GM10266 (cell line): ENCODE data around the gene GOLGA6L10.
"Not testable (repeated sequence)": the region's sequence is repeated elsewhere in the genome, so short reads cannot be mapped to it uniquely, and the experiment has no call there.

Experiments
- DNase-seq: peaks from one replicate; pipeline ENCODE4 v3.0.0; 2012; ENCODE audit errors: extremely low spot score
- TF ChIP-seq, protein P1 (sequence below): IDR thresholded peaks from 2 replicates; pipeline ENCODE4 v1.5.1; 2012; ENCODE audit warnings: mild to moderate bottlenecking, low read depth; ENCODE audit not compliant: control insufficient read depth, insufficient read depth; ENCODE audit errors: missing control alignments

GOLGA6L10 gene, protein sequence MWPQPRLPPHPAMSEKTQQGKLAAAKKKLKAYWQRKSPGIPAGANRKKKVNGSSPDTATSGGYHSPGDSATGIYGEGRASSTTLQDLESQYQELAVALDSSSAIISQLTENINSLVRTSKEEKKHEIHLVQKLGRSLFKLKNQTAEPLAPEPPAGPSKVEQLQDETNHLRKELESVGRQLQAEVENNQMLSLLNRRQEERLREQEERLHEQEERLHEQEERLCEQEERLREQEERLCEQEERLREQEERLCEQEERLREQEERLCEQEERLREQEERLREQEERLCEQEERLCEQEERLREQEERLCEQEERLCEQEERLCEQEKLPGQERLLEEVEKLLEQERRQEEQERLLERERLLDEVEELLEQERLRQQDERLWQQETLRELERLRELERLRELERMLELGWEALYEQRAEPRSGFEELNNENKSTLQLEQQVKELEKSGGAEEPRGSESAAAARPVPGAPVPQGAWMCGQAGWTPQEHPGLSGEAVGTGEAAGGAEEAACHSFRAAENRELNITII

DNA sequence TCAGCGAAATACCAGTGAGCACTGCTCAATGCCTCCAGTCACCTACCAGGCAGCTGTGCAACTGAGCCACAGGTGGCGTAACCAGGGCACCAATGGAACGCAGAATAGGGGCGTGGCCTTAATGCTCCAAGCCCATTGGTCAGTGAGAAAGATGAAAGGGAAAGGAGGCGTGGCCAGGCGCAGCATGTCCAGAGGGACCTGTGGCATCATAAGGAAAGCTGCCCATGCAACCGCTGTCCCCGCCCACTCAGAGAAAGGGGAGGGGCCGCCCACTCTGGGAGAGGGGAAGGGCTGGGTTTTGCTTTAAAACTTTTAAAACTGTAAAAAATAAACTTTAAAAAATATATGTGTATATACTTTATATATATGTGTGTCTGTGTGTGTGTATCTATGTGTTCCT lies at the start of gene GOLGA6L10:
Gene GOLGA6L10, minus strand, starts transcription at position 101 of the 400 bp plus-strand sequence. Its CDS starts 100 bp downstream, at position 1.
- DNase-seq = not testable (repeated sequence)

DNA sequence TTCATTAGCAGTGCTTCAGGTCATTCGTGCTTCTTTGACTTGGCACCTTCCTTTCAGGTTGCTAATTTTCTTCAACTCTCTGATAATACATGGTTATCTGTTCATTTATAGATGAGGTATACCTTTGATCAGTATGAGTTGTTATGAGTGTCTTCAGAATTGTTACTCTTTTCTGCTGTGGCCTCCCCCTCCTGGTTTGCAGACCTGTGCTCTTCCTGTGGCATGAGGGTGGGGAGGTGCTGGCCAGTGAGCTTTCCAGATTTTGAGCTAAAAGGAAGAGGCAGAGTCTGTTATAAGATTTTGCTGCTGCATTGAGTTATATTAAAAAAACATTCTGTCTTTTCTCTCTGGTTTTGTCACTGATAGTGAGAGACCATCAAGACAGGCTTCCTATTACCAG lies 49.5 kb upstream of the GOLGA6L10 start:
- TF ChIP-seq, protein P1, sequence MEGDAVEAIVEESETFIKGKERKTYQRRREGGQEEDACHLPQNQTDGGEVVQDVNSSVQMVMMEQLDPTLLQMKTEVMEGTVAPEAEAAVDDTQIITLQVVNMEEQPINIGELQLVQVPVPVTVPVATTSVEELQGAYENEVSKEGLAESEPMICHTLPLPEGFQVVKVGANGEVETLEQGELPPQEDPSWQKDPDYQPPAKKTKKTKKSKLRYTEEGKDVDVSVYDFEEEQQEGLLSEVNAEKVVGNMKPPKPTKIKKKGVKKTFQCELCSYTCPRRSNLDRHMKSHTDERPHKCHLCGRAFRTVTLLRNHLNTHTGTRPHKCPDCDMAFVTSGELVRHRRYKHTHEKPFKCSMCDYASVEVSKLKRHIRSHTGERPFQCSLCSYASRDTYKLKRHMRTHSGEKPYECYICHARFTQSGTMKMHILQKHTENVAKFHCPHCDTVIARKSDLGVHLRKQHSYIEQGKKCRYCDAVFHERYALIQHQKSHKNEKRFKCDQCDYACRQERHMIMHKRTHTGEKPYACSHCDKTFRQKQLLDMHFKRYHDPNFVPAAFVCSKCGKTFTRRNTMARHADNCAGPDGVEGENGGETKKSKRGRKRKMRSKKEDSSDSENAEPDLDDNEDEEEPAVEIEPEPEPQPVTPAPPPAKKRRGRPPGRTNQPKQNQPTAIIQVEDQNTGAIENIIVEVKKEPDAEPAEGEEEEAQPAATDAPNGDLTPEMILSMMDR = no peak
- no peak for DNase-seq

DNA sequence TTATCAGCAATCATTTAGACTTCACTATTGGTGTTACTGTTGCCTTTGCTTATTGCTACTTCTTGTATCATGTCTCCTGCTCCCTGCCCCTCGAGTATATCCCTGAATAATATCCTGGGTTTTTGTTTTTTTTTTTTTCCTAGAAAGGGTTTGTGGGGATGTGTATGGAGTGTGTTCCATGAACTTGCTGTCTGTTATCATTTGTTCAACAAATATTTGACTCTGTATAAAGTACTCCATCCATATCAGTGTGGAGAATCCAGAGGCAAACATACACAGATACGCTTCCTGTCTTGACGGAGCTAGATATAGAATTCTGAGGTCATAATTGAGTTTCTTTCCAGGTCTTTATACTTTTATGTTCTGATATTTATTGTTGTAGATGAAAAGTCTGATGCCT lies 48.5 kb upstream of the GOLGA6L10 start:
- TF ChIP-seq, protein P1 = no peak
- no peak for DNase-seq

DNA sequence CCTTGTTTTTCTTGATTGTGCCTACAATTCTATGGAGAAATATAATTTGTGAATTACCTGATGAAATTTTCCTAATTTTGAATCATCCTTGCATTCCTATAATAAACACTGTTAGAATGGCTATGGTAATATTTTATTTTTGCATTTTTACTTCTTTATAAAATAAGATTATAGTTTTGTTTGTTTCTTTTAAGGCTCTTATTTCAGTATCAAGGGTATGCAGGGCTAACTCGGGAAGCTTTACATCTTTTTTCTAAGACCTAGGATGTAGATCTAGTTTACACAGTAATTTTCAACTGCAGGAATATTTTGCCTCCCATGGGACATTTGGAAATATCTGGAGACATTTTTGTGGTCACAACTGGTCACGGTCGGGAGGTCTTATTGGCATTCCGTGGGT lies 46.5 kb upstream of the GOLGA6L10 start:
- DNase-seq = not testable (repeated sequence)

DNA sequence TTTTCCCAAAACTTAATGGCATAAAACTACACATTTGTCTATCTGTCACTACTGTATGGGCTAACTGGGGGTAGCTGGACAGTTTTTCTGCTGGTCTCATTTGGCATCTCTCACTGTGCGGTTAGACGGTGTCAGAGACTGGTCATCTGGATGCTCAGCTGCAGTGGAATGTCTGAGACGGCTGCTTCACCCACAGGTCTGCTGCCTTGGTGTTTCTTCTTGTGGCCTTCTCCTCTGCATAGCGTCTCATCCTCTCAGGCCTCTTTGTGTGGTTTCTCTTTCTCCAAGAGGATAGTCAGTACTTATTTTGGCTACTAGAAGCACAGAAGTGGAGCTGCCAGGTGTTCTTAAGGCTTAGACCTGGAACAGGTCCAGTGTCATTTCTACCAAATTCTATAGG lies 44.4 kb upstream of the GOLGA6L10 start:
- DNase-seq = no peak

DNA sequence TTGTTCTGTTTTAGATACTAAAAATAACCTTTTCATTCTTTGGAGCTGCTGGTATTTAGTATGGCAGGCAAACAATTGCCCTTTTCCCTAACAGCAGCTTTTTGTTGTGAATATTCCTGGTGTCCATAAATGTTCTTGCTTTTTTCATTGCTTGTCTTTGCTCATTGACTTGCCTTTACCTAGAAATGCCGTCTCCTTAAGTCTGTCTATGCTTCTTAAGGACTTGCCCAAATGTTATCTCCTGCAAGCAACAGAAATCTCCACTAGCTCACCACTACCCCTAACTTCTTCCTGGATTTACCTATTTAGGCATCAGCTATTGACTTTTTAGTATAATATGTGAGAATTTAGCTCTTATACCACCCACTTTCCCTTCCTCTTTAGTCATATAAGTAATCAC lies 42.8 kb upstream of the GOLGA6L10 start:
- not testable (repeated sequence) for DNase-seq

More for the DNA sequence above, 44.4 kb upstream of the GOLGA6L10 start:
- TF ChIP-seq, protein P1 = no peak

DNA sequence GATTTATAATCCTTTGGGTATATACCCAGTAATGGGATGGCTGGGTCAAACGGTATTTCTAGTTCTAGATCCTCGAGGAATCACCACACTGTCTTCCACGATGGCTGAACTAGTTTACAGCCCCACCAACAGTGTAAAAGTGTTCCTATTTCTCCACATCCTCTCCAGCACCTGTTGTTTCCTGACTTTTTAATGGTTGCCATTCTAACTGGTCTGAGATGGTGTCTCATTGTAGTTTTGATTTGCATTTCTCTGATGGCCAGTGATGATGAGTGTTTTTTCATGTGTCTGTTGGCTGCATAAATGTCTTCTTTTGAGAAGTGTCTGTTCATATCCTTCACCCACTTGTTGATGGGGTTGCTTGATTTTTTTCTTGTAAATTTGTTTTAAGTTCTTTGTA lies 40.9 kb upstream of the GOLGA6L10 start:
- DNase-seq = not testable (repeated sequence)

DNA sequence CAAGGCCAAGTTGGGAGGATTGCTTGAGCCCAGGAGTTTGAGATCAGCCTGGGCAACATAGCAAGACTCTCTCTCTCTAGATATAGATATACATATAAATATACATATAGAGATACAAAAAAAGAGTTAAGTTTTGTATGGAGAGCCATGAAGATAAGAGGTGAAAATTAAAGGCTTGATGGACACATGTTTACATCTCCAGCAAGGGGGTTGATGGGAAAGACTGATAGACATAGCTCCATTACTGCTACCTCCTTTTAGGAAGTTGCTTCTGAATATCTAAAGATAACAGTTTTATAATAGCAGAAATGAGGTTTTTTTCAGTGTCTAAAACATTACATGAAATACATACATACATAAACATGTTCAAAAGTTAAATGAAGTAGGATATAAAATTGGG lies 37.9 kb upstream of the GOLGA6L10 start:
- DNase-seq = not testable (repeated sequence)

DNA sequence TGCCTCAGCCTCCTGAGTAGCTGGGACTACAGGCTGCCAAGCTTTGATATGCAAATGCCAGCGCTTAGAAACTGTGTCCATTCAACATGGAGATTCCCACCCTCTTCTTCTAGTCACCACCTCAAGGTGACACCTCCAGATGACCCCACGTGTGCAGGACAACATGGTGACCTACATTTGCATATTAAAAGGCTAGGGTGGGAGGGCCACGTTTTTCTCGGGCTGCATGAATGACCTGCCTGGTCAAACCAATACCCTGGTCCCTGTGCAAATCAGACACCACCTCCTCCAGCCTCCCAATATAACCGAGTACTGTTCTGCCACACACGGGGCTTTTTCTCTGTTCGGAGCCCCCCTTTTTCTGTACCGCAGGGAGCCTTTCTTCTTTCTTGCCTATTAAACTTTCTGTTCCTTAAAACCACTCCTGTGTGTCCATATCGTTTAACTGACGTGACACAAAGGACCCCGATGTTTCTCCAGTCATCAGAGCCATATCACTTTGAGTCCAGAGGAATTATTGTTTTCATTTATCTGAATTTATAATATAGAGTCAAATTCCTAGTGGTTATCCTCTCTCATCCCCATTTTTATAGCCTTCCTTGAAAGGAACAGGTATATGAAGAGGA lies 32.2 kb upstream of the GOLGA6L10 start:
- peak; percentile 2 for DNase-seq

DNA sequence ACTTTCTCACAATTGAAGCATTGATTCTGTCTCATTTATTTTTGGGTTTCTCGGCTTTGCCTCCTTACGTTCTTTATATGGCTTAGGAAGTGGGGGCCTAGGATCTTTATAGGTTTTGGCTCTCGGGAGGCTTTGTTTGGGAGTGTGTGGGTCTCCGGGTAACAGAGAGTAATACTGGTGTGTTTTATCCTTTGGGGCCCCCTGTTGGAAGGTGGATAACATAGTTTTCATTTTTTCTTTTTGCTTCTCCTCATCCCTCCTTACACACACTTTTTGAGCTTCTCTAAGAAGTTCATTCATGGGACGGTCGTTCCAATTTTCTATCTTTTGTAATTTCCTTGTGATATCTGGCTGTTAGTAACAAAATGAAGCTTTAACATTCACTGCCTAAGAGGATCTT lies 30.3 kb upstream of the GOLGA6L10 start:
- not testable (repeated sequence) for DNase-seq

DNA sequence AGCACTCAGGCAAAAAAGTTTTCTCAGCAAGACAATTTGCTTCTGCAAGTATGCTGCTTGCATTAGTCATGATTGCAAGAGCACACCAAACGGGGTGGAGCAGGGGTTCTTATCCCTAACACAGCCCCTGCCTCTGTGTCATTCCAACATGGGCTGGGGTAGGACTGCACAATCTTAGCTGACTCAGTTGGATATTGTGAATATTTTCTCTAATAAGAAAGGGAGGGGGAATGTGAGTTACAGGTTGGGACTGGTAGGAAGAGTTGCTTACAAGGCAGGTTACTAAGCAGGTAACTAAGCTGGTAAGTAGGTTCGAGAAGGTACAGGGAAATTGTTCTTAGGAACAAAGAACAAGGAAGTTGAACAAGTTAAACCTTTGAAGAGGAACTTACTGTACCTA lies 24.4 kb upstream of the GOLGA6L10 start:
- not testable (repeated sequence) for DNase-seq

DNA sequence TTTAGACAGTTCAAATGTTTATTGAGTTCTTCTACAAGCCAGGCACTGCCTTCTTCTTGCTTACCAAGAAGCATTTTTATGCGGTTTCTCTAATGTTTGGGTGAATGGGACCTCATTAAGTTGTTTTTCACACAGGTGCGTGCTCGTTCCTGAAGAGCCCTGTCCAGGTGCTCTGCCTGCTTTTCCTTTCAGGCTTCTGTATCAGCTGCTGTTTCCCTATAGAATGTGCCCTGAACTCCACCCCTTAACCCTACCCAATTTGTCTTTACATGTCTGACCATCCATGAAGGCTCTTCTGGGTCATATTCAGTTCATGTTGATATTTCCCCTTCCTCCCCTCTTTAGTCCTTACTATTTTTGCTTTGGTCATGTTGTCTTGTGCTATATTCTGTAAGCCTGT lies 22.4 kb upstream of the GOLGA6L10 start:
- no peak for DNase-seq
- TF ChIP-seq, protein P1 = no peak

DNA sequence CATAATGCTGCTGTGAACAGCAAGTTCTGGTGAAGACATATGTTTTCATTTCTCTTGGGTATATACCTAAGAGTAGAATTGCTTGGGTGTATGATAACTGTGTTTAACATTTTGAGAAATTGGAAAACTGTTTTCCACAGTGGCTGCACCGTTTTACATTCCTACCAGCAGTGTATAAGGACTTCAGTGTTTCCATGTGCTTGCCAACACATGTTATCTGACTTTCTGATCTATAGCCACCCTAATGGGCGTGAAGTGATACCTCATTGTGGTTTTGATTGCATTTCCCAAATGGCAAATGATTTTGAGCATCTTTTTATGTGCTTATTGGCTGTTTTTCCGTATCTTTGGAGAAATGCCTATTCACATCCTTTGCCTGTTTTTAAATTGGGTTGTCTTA lies 18.5 kb upstream of the GOLGA6L10 start:
- not testable (repeated sequence) for DNase-seq
